NCI-H1694 (cell line): ENCODE measurements around the gene ARHGAP25.
A peak's percentile ranks its signal among the peaks of the same experiment; 100 is the strongest.

ENCODE experiments used
- DNase-seq: peaks from one replicate; lab custom pipeline; 2025; lab: John Stamatoyannopoulos, UW

ARHGAP25 gene, protein sequence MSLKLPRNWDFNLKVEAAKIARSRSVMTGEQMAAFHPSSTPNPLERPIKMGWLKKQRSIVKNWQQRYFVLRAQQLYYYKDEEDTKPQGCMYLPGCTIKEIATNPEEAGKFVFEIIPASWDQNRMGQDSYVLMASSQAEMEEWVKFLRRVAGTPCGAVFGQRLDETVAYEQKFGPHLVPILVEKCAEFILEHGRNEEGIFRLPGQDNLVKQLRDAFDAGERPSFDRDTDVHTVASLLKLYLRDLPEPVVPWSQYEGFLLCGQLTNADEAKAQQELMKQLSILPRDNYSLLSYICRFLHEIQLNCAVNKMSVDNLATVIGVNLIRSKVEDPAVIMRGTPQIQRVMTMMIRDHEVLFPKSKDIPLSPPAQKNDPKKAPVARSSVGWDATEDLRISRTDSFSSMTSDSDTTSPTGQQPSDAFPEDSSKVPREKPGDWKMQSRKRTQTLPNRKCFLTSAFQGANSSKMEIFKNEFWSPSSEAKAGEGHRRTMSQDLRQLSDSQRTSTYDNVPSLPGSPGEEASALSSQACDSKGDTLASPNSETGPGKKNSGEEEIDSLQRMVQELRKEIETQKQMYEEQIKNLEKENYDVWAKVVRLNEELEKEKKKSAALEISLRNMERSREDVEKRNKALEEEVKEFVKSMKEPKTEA

DNA sequence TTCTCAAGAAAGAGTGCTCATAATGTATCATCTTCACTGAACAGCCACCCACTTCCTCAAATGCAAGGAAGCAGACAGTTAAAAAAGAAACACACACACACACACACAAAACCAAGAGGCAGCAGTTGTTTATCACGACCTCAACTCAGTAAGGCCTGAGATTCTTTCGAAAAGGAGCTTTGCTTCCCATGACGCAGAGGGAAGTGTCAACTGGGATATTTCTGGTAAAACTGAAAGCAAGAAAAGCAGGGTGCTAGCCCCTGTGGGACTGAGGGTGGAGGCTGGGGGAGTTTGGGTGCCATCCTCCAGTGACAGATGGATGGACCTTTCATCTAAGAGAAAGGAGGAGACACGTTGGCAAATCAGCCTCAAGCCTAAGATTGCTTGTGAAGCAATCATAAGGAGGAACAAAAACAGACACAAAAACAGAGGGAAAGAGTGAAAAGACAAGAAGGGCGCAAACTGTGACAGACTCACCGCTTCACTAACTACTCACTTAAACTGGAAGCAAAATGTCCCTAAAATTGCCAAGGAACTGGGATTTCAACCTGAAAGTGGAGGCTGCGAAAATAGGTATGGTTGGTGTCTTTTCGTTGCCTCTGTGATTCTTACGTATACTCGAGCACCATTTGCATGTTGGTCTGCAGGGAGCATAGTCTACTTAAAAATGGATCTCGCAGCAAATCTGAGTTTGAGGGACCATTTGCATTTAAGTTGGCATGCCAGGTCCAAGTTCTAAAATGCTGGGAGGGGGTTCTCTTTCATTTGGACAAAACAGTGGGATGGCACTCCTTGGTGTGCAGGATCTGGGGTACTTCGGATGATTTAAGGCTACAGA lies at the start of gene ARHGAP25:
Gene ARHGAP25 (plus strand): TSS at position 124 of the 838 bp plus-strand sequence. CDS start 389 bp downstream, at position 513.
- DNase-seq: no peak

DNA sequence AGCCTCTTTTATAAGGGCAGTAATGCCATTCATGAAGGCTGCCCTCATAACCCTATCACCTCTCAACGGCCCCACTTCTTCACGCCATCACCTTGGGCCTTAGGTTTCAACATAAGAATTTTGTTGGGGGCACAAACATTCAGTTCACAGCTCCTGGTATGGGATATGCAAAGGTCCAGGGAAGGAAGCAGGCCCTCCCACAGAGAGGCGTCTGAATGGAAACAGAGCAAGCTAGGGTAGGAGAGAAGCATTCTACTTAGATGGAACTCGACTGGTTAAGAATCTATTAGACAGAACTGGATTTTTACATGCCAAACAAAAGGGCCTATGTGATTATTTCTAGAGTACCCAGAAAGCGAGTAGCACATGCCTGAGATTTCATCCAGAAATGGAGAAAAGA lies 48.4 kb upstream of the ARHGAP25 start:
- DNase-seq: no peak

DNA sequence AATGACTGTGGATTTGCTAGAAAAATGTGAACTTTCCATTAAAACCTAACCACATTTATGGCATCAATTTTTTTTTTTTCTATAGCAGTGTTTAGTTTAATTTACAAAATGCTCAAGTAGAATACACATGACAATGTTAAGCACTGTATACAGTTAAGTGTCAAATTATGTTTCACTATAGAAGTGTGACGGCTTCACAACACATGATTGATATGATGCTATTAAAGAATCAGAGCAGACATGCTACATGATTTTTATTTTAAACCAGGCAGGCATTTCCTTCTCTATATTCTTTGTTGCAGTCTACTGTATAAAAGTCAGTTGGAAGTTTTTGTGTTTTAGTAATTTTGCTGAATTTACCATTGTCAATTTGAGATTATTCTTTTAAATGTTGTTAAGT lies 47.6 kb upstream of the ARHGAP25 start:
- DNase-seq: no peak

DNA sequence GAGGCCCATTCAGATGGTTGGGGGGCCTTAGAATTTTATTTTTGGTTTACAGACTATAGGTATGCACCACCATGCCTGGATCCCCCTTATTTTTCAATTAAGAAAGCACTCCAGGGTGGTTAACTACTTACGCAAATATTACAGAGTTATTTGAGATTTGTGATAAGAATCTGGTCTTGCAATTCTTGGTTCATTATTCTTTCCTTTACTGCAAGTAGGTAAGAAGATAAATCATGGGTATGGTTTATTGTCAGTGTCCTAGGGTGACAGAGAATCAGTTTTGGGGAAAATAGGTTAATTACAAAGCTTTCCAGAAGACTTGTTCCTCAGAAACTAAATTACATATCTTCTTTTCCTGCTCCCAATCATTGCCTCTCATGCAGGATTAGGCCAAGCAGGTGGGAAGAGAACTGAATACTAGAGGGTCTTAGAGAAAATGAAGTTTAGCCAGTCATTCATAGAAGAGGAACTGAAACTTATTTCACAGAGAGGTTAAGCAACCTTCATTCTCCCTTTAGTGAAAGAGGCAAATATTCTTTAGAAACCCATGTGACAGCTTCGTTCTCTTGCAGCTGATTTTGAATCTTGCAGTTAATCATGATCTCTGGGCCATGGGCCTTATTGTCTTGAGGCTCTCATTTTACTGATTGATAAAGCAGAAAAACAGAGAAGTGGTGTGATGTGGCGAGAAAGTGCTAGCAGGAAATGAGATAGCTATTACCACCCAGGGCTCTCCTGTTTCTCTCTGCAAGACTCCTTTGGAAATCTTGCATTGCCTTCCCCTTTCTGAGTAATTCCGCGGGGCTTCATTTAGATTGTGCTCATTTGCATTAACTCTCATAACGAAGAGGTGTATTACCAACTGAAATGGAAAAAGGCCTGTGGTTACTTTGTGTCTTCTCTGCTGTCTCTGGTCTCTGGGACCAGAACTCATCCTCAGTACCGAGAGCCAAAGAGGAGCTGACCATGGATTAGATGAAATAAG lies 44.8 kb upstream of the ARHGAP25 start:
- DNase-seq: no peak

DNA sequence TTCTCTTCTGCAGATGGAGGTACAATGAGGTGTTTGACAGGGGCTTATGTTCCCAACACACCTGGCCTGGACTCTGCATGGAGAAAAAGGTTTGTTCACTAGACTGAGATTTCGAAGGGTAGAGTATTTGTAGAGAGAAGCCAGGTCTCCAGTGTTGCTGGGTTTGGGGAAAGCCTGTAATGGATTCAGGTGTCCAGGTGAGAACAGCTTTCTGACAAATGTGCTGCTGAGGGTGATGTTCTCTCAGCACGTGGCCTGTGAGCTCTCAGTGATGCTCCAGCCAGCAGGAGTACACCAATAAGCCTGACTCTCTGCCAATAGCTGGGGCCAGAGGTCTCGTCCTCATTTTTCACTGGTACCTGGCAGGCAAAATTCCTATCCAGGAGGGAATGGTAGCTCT lies 43.8 kb upstream of the ARHGAP25 start:
- DNase-seq: no peak

DNA sequence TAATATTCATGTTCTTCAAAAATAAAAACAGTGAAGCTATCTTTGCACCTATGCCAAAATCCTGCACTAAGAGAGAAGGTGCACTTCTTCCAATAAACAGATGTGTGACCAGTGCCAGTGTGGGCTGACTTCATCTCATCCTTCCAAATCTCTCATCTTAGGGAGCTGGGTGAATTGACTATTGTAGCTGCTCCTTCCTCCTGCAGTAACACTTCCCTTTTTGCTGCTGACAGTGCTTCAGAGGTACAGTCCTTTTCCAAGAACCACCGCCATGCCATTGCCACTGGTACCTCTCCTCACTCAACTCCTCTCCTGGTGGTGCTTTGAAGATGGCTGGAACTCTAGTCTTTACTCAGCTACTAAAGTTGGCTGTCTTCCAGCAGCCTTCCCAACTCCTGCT lies 42.1 kb upstream of the ARHGAP25 start:
- DNase-seq: no peak

DNA sequence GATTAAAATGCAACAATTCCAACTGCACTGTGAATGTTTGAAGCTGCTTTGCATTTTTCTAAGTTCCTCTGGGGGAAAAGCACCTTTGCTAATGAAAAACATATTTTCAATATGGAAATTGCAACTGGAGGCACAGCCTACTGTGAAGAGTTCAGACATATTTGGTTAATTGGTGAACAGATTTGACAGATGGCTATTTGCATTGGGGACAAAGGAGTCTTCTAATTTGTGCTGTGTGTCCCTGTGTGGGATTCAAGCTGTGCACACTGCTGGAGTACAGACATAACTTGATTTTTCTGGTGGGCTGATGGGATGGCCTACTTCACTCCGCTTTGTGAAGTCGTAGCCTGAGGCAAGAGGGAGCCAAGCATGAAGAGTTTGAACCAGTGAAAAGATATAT lies 40.7 kb upstream of the ARHGAP25 start:
- DNase-seq: peak; percentile 79

DNA sequence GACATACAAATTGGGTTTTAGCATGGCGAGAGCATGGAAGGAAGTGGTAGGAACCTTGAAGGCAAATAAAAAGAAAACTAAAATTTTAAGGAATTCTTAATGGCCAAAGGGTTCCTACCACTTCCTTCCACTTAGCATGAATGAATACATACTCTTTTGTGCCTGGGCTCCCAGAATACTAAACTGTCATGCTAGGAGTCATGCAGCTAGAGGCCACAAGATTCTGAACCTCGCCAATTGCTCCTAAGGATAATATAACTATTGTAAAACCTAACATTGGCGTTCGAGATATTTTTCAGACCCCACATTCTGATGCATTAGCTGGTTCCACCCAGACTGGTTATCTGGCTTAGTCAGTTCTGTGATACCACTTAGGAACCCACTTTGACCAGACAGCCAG lies 38.6 kb upstream of the ARHGAP25 start:
- no peak for DNase-seq

DNA sequence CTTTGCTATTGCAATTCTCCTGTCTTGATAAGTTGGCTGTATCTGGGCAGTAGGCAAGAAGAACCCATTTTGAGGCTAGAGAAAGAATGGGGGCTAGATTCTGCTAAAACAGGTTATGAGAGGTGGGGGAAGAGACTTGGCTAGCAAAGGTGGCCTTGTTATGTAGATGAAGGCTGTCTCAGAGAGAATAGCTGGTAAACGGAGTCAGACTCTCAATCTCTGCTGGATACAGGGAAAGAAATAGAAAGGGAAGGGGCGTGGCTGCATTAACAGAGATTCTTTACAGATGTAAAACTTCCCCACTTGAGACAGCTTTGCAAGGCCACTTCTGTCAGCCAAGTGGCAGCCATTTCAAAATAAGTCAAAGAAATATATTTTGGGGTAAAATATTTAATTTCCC lies 38.1 kb upstream of the ARHGAP25 start:
- no peak for DNase-seq

DNA sequence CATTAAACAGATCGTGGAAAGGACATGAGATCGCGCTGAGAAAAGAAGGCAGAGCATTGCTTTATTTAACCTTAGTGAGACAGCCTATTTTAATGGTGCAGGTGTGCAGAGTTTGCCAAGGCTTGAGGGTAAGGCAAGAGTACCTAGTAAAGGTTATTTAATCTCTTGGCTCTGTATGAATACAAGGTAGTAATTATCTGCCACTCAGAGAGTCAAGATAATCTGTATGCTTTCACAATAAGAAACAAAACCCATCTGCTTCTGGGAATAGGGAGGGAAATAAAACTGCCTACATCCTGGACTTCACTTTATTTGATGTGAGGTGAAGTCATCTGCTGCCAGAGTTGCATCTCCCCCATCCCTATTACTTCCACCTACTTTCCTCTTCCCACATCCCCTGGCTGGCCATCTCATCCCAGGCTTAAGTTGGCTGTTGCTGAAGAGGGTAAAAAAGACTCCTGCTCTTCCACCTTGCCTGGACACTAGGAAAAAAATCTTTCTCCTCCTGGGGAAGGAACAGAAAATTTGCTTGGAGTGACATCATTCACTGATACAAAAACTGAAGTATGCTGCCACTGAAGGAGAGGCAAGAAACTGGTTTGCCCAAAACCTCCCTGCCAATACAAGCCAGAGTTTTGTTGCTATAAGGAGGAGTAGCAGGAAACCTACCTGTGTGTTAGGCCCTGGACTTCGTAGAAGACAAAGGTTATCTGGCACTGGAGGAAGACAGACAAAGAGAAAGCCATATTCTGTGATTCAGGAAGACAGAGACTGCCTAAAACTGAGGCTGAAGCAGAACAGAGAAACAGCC lies 35.8 kb upstream of the ARHGAP25 start:
- DNase-seq: no peak

DNA sequence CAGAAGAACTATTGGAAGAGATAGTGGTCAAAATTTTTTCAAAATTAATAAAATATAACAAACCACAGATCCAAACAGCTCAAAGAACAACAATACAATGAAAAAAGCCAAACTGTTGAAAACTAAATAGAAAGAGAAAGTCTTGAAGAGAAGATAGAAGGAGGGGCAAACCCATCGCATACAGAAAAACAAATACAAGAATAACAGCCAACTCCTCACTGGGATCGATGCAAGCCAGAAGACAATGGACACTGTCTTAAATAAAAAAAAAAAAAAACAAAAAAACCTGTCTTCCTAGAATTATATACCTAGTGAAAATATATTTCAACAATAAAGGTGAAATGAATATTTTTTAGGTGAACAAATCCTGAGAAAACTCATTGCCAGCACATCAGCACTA lies 34.1 kb upstream of the ARHGAP25 start:
- no peak for DNase-seq

DNA sequence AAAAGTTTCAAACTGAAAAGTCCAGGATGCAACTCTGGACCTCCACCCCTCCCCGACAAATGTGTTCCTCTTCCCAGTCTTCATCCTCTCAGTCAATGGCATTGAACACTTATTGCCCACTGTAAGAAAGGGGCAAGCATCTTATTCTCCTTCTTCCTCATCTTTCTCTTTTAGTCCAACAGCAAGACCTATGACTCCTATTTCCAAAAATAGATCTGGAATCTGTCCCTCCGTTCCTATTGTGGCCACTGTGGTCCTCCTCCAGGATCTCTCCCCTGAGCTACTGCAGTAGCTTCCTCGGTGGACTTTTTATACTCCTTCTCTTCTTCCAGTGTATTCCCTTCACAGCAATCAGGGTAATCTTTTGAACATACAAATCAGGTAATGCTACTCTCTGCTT lies 28.0 kb upstream of the ARHGAP25 start:
- DNase-seq: no peak

DNA sequence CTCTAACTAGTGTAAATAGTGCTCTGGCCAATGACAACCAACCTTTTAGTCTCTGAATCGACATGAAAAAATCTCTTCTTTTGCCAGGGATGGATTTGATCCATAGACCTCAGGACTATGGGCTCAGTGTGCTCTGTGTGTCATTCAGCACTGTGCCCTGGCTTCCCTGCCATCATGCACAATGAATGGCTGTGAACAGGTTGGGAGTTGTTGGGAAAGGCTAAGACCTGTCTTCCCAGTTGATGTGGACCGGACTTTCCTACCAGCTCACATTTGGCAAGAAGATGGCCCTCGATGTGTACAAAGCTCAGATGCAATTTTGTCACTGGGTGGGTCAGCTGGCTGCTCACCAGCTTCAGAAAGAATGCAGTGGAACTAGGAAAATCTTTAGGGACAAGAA lies 26.0 kb upstream of the ARHGAP25 start:
- no peak for DNase-seq

DNA sequence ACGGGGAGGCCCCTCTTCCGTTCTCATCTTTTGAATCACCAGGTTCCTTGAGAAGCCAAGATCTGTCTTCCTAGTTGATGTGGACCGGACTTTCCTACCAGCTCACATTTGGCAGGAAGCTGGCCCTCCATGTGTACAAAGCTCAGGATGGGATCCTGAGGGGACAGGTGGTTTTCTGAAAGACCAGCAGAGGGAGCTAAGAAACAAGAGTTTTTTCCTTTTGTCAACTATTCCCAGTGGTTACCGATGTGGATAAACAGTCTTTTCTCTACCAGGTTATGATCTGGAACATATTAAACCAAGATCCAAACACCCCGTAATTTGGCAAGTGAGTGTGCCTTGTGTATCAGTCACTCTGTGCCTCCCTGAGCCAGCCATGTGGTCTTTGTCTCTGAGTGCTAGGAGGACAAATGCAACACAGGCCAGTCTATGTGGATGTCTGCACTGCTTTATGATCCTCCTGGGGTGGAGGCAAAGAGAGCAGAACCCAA lies 25.1 kb upstream of the ARHGAP25 start:
- peak; percentile 64 for DNase-seq

DNA sequence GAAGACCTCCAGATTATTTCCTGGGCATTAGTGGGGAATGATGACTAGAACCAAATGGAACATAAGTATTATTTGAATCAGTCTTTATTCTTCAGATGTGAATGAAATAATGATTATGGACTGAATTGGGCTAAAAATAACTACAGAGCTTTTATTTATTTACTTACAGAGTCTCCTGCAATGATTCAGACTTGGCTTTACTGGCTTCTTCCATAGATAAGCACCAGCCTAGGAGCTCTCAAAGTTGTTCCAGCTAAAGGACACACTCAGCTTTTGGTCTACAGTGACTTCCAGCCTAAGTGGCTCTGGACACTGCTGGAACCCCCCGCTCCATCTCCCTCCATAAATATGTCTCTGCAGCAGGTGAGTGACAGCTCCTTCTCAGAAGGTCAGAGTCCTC lies 24.3 kb upstream of the ARHGAP25 start:
- DNase-seq: no peak

DNA sequence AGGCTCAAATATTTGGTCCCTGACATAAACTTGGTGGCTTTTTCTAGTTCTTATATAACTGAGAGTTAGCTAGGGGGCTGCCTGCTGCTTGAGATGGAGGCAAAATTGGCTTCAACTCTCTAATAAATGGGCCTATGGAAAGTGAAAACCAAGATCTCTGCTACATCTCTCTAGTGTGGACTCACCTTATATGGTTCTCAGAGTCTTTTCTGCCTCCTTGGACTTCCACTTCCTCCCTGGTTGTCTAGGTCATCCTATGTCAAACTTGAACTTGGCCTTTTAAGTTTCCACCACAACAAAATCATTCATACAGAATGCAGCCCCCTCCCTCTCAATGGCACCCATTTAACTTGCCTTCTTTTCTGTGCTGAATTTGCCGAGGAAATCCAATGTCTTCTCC lies 23.9 kb upstream of the ARHGAP25 start:
- DNase-seq: no peak

DNA sequence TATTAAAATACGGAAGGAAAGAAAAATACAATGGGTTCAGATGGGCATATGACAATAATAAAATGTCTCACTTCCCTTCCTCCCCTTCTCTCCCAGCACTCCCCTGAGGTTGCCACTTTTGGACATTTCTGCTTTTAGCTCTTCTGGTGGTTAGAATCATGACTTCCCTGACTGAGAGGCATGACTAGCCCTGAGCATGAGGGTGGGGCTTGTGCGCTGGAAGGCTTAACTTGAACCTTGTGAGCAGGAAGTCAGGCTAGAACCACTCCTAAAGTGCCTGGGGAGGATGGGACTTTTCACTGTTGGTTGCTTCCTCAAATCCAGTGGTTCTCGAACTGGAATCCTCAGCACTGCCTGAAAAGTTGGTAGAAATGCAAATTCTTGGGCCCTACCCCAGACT lies 19.7 kb upstream of the ARHGAP25 start:
- no peak for DNase-seq

DNA sequence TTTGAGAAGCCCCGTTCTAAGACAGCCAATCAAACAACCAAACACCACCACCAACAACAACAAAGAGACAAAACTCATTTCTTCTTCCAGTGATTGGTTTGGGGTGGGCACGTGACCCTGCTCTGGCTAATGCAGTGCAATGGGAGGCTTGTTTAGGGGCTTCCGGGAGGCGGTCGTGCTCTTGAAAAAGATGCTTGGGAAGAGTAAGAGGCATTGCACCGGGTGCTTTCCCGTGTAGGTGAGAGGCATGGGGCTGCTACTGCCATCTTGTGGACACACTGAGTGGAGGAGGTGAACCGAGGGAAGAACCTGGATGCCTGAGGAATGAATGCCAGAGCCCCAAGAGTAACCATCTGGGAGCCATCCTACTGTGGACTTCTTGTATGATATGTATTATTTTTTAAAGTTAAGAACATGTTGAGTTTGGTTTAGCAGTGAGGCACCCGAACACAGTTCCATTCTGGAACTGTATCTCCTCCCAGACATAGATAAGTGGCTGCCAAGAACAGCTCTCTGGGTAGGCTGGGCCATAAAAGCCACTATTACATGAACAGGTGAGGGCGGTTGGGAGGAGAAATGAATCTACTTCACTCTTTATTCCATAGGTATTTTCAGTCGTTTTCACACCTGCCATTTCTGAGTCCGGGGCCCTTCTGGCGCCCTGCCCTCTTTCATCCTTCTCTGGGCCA lies 19.1 kb upstream of the ARHGAP25 start:
- DNase-seq: peak; percentile 51

DNA sequence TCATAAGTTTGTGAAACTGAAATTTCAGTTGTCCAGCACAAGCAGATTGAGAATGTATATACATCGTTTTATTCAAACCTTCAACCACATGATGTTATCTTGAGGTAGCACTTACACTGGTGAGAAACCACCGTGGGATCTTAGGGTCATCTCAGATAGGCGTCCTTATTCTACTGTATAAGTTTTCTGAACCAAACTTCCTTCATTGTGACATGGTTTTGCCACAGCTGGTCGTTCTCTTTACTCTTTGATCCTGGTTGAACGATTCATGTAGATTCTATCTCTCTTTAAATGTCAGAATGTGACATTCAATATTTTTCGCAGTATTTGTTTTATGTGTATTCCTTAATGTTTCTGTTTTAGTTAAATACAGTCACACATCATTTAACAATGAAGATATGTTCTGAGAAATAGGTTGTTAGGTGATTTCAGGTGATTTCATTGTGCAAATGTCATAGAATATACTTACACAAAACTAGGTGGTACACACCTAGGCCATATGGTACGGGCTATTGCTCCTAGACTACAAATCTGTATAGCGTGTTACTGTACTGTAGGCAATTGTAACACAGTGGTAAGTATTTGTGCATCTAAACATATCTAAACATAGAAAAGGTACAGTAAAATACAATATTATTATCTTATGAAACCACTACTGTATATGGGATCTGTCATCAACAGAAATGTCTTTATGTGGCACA lies 17.9 kb upstream of the ARHGAP25 start:
- DNase-seq: no peak
